ENCODE measurements around the gene KPRP. TPM values are rescaled to one million over a fixed set of nuclear protein-coding genes. Genes with fewer than 3 reads are reported as not detected.

KPRP gene
- total RNA-seq, 1 donor from 2014 or later = not detected

DNA sequence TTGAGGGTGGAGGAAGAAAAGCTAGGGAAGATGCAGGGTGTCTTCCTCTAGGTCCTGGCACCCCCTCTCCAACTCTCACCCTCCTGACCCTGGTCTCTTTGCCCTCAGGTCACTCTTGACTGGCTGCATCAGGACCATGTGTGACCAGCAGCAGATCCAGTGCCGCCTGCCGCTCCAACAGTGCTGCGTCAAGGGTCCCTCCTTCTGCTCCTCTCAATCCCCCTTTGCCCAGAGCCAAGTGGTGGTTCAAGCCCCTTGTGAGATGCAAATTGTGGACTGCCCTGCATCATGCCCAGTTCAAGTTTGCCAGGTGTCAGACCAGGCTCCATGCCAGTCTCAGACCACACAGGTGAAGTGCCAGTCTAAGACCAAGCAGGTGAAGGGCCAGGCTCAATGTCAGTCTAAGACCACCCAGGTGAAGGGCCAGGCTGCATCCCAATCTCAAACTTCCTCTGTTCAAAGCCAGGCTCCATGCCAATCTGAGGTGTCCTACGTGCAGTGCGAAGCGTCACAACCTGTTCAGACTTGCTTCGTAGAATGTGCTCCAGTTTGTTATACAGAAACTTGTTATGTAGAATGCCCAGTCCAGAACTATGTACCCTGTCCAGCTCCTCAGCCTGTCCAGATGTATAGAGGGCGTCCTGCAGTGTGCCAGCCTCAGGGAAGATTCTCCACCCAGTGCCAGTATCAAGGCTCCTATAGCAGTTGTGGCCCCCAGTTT lies 1.8 kb downstream of the KPRP start:
- Histone ChIP-seq H3K27me3 (ENCODE audit: control insufficient read depth, insufficient read depth, low read length) (no peaks in the 10 kb centered on the region), H3K36me3 (ENCODE audit: control insufficient read depth, insufficient read depth, low read length) (no peaks in the 10 kb centered on the region), H3K4me3 (ENCODE audit: low read depth, low read length) (no peak overlapping the region)
- DNase-seq (ENCODE audit: low read depth) = peak; percentile 87
- TF ChIP-seq CTCF (IDR thresholded peaks at IDR 0.05; ENCODE audit: insufficient read depth, low read length, severe bottlenecking) = no peak
- FAIRE-seq = peak; percentile 98

DNA sequence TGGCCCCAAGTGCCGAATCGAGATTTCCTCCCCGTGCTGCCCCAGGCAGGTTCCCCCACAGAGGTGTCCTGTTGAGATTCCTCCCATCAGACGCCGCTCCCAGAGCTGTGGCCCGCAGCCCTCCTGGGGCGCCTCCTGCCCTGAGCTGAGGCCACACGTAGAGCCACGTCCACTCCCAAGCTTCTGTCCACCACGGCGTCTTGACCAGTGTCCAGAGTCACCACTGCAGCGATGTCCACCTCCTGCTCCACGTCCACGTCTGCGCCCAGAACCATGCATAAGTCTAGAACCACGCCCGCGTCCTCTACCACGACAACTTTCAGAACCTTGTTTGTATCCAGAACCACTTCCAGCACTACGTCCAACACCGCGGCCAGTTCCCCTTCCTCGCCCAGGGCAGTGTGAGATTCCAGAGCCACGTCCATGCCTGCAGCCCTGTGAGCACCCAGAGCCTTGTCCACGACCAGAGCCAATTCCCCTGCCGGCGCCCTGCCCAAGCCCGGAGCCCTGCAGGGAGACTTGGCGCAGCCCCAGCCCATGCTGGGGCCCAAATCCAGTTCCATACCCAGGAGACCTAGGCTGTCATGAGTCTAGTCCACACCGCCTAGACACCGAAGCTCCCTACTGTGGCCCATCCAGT lies 2.8 kb downstream of the KPRP start:
- no peak for TF ChIP-seq CTCF (IDR thresholded peaks at IDR 0.05; ENCODE audit: insufficient read depth, low read length, severe bottlenecking)
- H3K4me3 ChIP-seq (ENCODE audit: low read depth, low read length) = no peak overlapping the region
- no peaks in the 10 kb centered on the region for H3K36me3 ChIP-seq (ENCODE audit: control insufficient read depth, insufficient read depth, low read length)
- FAIRE-seq (no peak), DNase-seq (ENCODE audit: low read depth) (no peak)
- H3K27me3 ChIP-seq (ENCODE audit: control insufficient read depth, insufficient read depth, low read length) = no peaks in the 10 kb centered on the region

- Histone ChIP-seq H3K36me3 (ENCODE audit: control insufficient read depth, insufficient read depth, low read length) (no peaks in the 10 kb centered on the region), H3K27me3 (ENCODE audit: control insufficient read depth, insufficient read depth, low read length) (no peaks in the 10 kb centered on the region), H3K4me3 (ENCODE audit: low read depth, low read length) (no peak overlapping the region)
- FAIRE-seq = peak; percentile 86
- DNase-seq (ENCODE audit: low read depth) = peak; percentile 62
- TF ChIP-seq CTCF (IDR thresholded peaks at IDR 0.05; ENCODE audit: insufficient read depth, low read length, severe bottlenecking) = no peak
Measured at GRCh38 chr1:152761609-152762213, 3.9 kb downstream of the KPRP start.

DNA sequence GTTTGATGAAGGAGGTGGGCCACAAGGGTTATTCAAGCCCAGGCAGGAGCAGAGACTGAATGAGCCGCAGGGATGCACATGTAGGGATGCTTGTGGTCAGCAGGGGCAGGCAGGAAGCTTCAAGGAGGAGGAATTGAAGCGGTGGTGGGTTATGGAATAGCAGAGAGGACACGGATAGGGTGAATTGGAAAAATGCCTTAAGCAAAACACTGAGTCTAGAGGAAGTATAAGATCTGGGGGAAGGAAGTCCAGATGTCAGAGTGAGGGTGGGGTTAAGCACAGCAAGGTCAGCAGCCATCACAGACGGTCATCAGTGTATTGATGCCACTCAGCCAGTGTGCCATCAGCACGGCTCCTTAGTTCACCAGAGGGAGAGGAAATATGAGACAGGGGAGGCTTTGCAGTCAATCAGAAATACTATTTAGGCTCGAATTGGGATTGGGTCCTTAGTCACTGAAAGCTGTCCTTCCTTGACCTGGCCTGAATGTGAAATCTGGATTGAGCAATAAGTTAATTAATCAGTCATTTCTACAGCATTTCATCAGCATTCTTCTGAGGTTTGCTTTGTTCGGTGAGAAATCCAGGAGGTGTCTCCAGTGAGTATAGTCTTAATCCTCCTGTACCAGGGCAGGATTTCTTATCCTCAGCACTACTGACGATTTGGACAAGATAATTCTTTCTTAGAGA lies 11.2 kb downstream of the KPRP start:
- no peaks in the 10 kb centered on the region for H3K27me3 ChIP-seq (ENCODE audit: control insufficient read depth, insufficient read depth, low read length)
- no peak overlapping the region for H3K4me3 ChIP-seq (ENCODE audit: low read depth, low read length)
- no peaks in the 10 kb centered on the region for H3K36me3 ChIP-seq (ENCODE audit: control insufficient read depth, insufficient read depth, low read length)
- peak; percentile 50 for DNase-seq (ENCODE audit: low read depth)
- peak; percentile 96 for FAIRE-seq
- TF ChIP-seq CTCF (IDR thresholded peaks at IDR 0.05; ENCODE audit: insufficient read depth, low read length, severe bottlenecking) = no peak

DNA sequence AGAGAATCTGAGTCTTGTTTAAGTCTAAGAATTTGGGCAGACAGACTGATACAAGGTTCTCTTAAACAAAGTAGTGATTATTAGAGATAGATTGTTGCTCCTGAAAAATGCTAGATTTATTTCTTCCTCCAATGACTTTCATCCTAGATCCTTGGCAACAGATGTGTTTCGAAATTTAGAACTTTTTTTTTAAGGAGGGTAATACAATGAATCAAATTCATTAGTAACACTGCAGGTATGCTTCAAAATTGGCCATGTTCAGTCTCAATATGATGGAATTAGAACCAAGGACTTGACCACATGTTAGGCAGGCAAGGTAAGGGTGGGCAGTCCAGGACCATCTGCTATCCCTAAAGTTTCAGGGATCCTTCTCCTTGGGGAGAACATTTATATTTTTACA lies 12.6 kb downstream of the KPRP start:
- Histone ChIP-seq H3K27me3 (ENCODE audit: control insufficient read depth, insufficient read depth, low read length) (no peaks in the 10 kb centered on the region), H3K36me3 (ENCODE audit: control insufficient read depth, insufficient read depth, low read length) (no peaks in the 10 kb centered on the region), H3K4me3 (ENCODE audit: low read depth, low read length) (no peak overlapping the region)
- FAIRE-seq (peak; percentile 32), DNase-seq (ENCODE audit: low read depth) (peak; percentile 59)
- no peak for TF ChIP-seq CTCF (IDR thresholded peaks at IDR 0.05; ENCODE audit: insufficient read depth, low read length, severe bottlenecking)

Data from bronchial epithelial cell (primary cell).